Stimulated activated CD4-positive, alpha-beta T cell treated with anti-CD3 and anti-CD28 coated beads, Interleukin-4, amount 100 ng/mL, for 4 hours (primary cell): ENCODE measurements around the gene CBLC.
A peak's percentile ranks its signal among the peaks of the same experiment; 100 is the strongest.

ENCODE experiments used
- DNase-seq, 2 experiments: peaks; one replicate each; pipeline ENCODE4 v3.0.0-alpha.2; 2020

Gene CBLC

GRCh38 chr19:44746946-44747738, 30.5 kb upstream of the CBLC start:
- peak; percentile 95 to 96 for DNase-seq

GRCh38 chr19:44747739-44748425, 29.8 kb upstream of the CBLC start:
- peak in 1 of 2 experiments; percentile 24 for DNase-seq

- peak; percentile 61 to 63 for DNase-seq
These were observed 29.1 kb upstream of the CBLC start, which contains the start of gene BCL3 for GRCh38 chr19:44748426-44749254. TSS of gene BCL3 (plus strand) at chr19:44748708. CDS start at chr19:44748791, 83 bp downstream.

GRCh38 chr19:44749292-44749691, 28.4 kb upstream of the CBLC start:
- DNase-seq = no peak

- DNase-seq = no peak
These were observed 27.7 kb upstream of the CBLC start for GRCh38 chr19:44749994-44750393.

GRCh38 chr19:44752123-44752815, 25.4 kb upstream of the CBLC start:
- no peak for DNase-seq

GRCh38 chr19:44752816-44753625, 24.7 kb upstream of the CBLC start:
- peak; percentile 85 to 94 for DNase-seq

- DNase-seq = no peak
These were observed 24.1 kb upstream of the CBLC start for GRCh38 chr19:44753626-44753931.

- DNase-seq = peak; percentile 74 to 76
These were observed 23.5 kb upstream of the CBLC start for GRCh38 chr19:44753932-44754749.

GRCh38 chr19:44754750-44755080, 23.0 kb upstream of the CBLC start:
- no peak for DNase-seq

- no peak for DNase-seq
These were observed 22.5 kb upstream of the CBLC start for GRCh38 chr19:44755219-44755618.

GRCh38 chr19:44756089-44756562, 21.6 kb upstream of the CBLC start:
- no peak for DNase-seq

- no peak for DNase-seq
These were observed 20.5 kb upstream of the CBLC start for GRCh38 chr19:44757057-44757734.

- DNase-seq = no peak
These were observed 19.8 kb upstream of the CBLC start for GRCh38 chr19:44757735-44758505.

GRCh38 chr19:44758596-44758995, 19.1 kb upstream of the CBLC start:
- no peak for DNase-seq

- DNase-seq = no peak
These were observed 18.4 kb upstream of the CBLC start for GRCh38 chr19:44759083-44759804.

GRCh38 chr19:44762038-44762437, 15.7 kb upstream of the CBLC start:
- no peak for DNase-seq

- no peak for DNase-seq
These were observed 12.4 kb upstream of the CBLC start for GRCh38 chr19:44765033-44765948.
